DND-41 (cell line): ENCODE results near the gene POSTN.

Source experiments
- EZH2 ChIP-seq: IDR thresholded peaks from 3 replicates; pipeline ENCODE4 v1.6.1; 2012; ENCODE audit warnings: borderline replicate concordance, low read depth, mild to moderate bottlenecking, moderate library complexity, low read length, inconsistent platforms; ENCODE audit not compliant: severe bottlenecking
- TF ChIP-seq, protein P1 (sequence below): IDR thresholded peaks from 2 replicates; pipeline ENCODE4 v1.5.1; 2012; ENCODE audit warnings: borderline replicate concordance, low read length, moderate library complexity, mild to moderate bottlenecking; ENCODE audit not compliant: poor library complexity, severe bottlenecking; ENCODE audit errors: extremely low read depth

DNA sequence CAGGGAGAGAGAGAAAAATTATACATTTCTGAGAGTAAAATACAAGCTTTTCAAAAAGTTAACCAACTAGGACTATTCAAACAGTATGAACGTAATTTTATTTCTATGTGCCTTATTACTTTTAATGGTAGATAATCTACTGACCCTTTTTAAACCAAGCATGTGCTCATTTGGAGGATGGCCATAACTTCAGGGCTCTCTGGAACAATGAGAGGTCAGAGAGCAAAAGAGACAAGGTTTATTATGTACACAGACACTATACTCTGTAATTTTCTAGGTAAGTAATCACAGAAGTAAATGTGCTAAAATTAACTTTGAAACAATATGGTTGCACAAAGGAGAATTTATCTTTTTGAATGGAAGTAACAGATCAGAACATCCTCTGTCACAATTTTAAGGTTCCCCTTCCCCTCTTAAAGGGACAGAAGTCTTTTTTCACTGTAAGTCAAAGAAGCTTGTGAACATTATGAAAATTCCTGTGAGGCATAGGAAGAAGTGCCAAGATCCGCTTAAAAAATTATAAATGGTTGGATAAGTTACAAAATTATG is 1.0 kb downstream of the POSTN start:
- TF ChIP-seq, protein P1, sequence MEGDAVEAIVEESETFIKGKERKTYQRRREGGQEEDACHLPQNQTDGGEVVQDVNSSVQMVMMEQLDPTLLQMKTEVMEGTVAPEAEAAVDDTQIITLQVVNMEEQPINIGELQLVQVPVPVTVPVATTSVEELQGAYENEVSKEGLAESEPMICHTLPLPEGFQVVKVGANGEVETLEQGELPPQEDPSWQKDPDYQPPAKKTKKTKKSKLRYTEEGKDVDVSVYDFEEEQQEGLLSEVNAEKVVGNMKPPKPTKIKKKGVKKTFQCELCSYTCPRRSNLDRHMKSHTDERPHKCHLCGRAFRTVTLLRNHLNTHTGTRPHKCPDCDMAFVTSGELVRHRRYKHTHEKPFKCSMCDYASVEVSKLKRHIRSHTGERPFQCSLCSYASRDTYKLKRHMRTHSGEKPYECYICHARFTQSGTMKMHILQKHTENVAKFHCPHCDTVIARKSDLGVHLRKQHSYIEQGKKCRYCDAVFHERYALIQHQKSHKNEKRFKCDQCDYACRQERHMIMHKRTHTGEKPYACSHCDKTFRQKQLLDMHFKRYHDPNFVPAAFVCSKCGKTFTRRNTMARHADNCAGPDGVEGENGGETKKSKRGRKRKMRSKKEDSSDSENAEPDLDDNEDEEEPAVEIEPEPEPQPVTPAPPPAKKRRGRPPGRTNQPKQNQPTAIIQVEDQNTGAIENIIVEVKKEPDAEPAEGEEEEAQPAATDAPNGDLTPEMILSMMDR = no peak
- no peak for TF ChIP-seq EZH2
